GM23248 (cell line): ENCODE measurements around the gene FOXL3.

Source experiments
- EZH2 ChIP-seq: fragments of 200-600 bp; sonication (generic); IDR thresholded peaks from 2 replicates; pipeline ENCODE4 v1.6.1; 2018; ENCODE audit warnings: antibody characterized with exemption, mild to moderate bottlenecking; ENCODE audit not compliant: insufficient read depth, poor library complexity, severe bottlenecking
- EZH2phosphoT487 ChIP-seq: fragments of 200-600 bp; sonication (generic); IDR thresholded peaks from 2 replicates; pipeline ENCODE4 v1.6.1; 2018; ENCODE audit warnings: antibody characterized with exemption, moderate library complexity, mild to moderate bottlenecking, low read depth; ENCODE audit not compliant: insufficient read depth

GRCh38 chr7:259751-260405 is 30.1 kb upstream of the FOXL3 start:
- TF ChIP-seq EZH2 (no peak), EZH2phosphoT487 (no peak)
